GM12878 (cell line): ENCODE results near the gene BRF1. TPM values are rescaled to one million over a fixed set of nuclear protein-coding genes. Genes with fewer than 3 reads are reported as not detected.

Source experiments
- ATAC-seq: fragments of 200-7000 bp; cut with Tn5 transposase; 3 replicates; pipeline ENCODE4 v1.9.1; 2020; ENCODE audit warnings: mild to moderate bottlenecking, moderate library complexity
- BruUV-seq: library from RNA; stranded (reverse); fragments of 400-500 nt; replicated peaks from 2 replicates; lab custom pipeline; 2021; lab: Mats Ljungman, UMichigan
- CTCF ChIA-PET: fragments of 300-600 bp; sonication (Branson Sonifier 250); formaldehyde crosslinking; extraction: SDS; loops from one replicate; lab custom pipeline; 2021; ENCODE audit warnings: inconsistent platforms; lab: Yijun Ruan, JAX
- POLR2A ChIA-PET: fragments of 350-600 bp; formaldehyde crosslinking; extraction: SDS; loops from one replicate; lab custom pipeline; 2021; ENCODE audit warnings: inconsistent platforms; lab: Charles Lee
- RAD21 ChIA-PET: fragments of 300-600 bp; sonication (Branson Sonifier 250); formaldehyde crosslinking; loops from one replicate; lab custom pipeline; 2023; ENCODE audit warnings: antibody characterized with exemption; ENCODE audit not compliant: unreplicated experiment; lab: Charles Lee
- SMC1A ChIA-PET: fragments of 300-600 bp; sonication (Branson Sonifier 250); formaldehyde crosslinking; loops from one replicate; lab custom pipeline; 2023; ENCODE audit not compliant: unreplicated experiment, uncharacterized antibody; lab: Charles Lee
- DNase-seq: peaks from one replicate; pipeline ENCODE4 v3.0.0-alpha.2; 2011; ENCODE audit warnings: low read depth, low spot score
- FAIRE-seq: peaks from 3 replicates; lab custom pipeline; 2011; peaks lifted over from hg19 to GRCh38; lab: Jason Lieb, UNC
- H2AFZ ChIP-seq: 2 replicates; pipeline ENCODE4 v1.6.0; 2011; ENCODE audit warnings: low read depth, low read length, control low read depth; ENCODE audit not compliant: control insufficient read depth
- H3K27ac ChIP-seq: 2 replicates; pipeline ENCODE4 v1.5.1; 2011; ENCODE audit warnings: control low read depth; ENCODE audit not compliant: control insufficient read depth, insufficient read depth
- H3K27me3 ChIP-seq, 2 experiments: replicated peaks in 1 of 2; 2 replicates each; pipeline versions ENCODE4 v1.6.0 to v1.6.1; 2011; ENCODE audit warnings: low read length in 1 of 2; ENCODE audit not compliant: control insufficient read depth in 2 of 2, insufficient read depth in 2 of 2
- H3K36me3 ChIP-seq, 2 experiments: 2 replicates each; pipeline ENCODE4 v1.5.1; 2011; ENCODE audit warnings: low read length in 1 of 2; ENCODE audit not compliant: control insufficient read depth in 2 of 2, insufficient read depth in 2 of 2
- H3K4me1 ChIP-seq: 2 replicates; pipeline ENCODE4 v1.6.1; 2011; ENCODE audit warnings: mild to moderate bottlenecking, low read length, moderate library complexity, mixed read lengths; ENCODE audit not compliant: control insufficient read depth, insufficient read depth
- H3K4me2 ChIP-seq: 2 replicates; pipeline ENCODE4 v1.6.0; 2011; ENCODE audit warnings: control low read depth; ENCODE audit not compliant: control insufficient read depth, insufficient read depth
- H3K4me3 ChIP-seq: fragments of 200-600 bp; sonication (generic); 2 replicates; pipeline ENCODE4 v1.5.1; 2016
- H3K79me2 ChIP-seq: 2 replicates; pipeline ENCODE4 v1.6.0; 2011; ENCODE audit warnings: low read length; ENCODE audit not compliant: control insufficient read depth, insufficient read depth
- H3K9ac ChIP-seq: 2 replicates; pipeline ENCODE4 v1.8.0; 2011; ENCODE audit warnings: low read length, control low read depth, mixed read lengths; ENCODE audit not compliant: control insufficient read depth, insufficient read depth
- H3K9me3 ChIP-seq: replicated peaks from 3 replicates; pipeline ENCODE4 v1.5.1; 2011; ENCODE audit warnings: mild to moderate bottlenecking, low read length; ENCODE audit not compliant: control insufficient read depth, insufficient read depth
- H4K20me1 ChIP-seq: 2 replicates; pipeline ENCODE4 v1.6.0; 2011; ENCODE audit not compliant: control insufficient read depth, insufficient read depth
- ATF7 ChIP-seq: fragments of 450-650 bp; IDR thresholded peaks from 2 replicates; pipeline ENCODE4 v1.6.1; 2016; ENCODE audit warnings: low read depth, mild to moderate bottlenecking
- CREM ChIP-seq: IDR thresholded peaks from 2 replicates; pipeline ENCODE4 v1.6.1; 2014; ENCODE audit warnings: antibody characterized with exemption, low read depth
- FOXK2 ChIP-seq: fragments of 450-650 bp; IDR thresholded peaks from 2 replicates; pipeline ENCODE4 v1.6.1; 2017; ENCODE audit warnings: mild to moderate bottlenecking, moderate library complexity
- MEF2A ChIP-seq: IDR thresholded peaks from 2 replicates; pipeline ENCODE4 v1.6.1; 2011; ENCODE audit warnings: low read depth, mild to moderate bottlenecking, low read length, moderate library complexity; ENCODE audit not compliant: insufficient read depth
- NRF1 ChIP-seq: conservative IDR thresholded peaks from 2 replicates; pipeline ENCODE4 v1.6.1; 2011; ENCODE audit warnings: mild to moderate bottlenecking, low read depth, low read length, improper control_type of control experiment
- POU2F2 ChIP-seq: IDR thresholded peaks from 3 replicates; pipeline ENCODE4 v1.6.1; 2011; ENCODE audit warnings: low read depth, mild to moderate bottlenecking, low read length, borderline replicate concordance
- RAD21 ChIP-seq: IDR thresholded peaks from 2 replicates; pipeline ENCODE4 v1.6.1; 2011; ENCODE audit warnings: mild to moderate bottlenecking, low read depth, low read length, moderate library complexity; ENCODE audit not compliant: insufficient read depth
- RB1 ChIP-seq: fragments of 450-650 bp; formaldehyde crosslinking; IDR thresholded peaks from 2 replicates; pipeline ENCODE4 v1.6.1; 2017; ENCODE audit warnings: mild to moderate bottlenecking, borderline replicate concordance
- RBBP5 ChIP-seq: fragments of 200-600 bp; sonication (generic); conservative IDR thresholded peaks from 2 replicates; pipeline ENCODE4 v1.6.1; 2016
- RCOR1 ChIP-seq: conservative IDR thresholded peaks from 2 replicates; pipeline ENCODE4 v1.6.1; 2012; ENCODE audit warnings: low read depth, low read length, improper control_type of control experiment
- SMAD1 ChIP-seq: fragments of 450-650 bp; IDR thresholded peaks from 2 replicates; pipeline ENCODE4 v1.6.1; 2018; ENCODE audit warnings: mild to moderate bottlenecking, low read depth; ENCODE audit not compliant: partially characterized antibody
- TAF1 ChIP-seq: IDR thresholded peaks from 2 replicates; pipeline ENCODE4 v1.6.1; 2011; ENCODE audit warnings: mild to moderate bottlenecking, low read depth, low read length, borderline replicate concordance
- TCF7 ChIP-seq: IDR thresholded peaks from 2 replicates; pipeline ENCODE4 v1.6.1; 2014; ENCODE audit warnings: antibody characterized with exemption, borderline replicate concordance
- ZBTB40 ChIP-seq: fragments of 450-650 bp; IDR thresholded peaks from 2 replicates; pipeline ENCODE4 v1.6.1; 2016; ENCODE audit warnings: mild to moderate bottlenecking, moderate library complexity, borderline replicate concordance
- WGBS: methylation state at CpG from one replicate; pipeline ENCODE4 v1.1.6; 2016; ENCODE audit warnings: low lambda C conversion rate; ENCODE audit not compliant: insufficient replicate concordance, insufficient coverage; ENCODE audit errors: missing lambda C conversion rate; 5-methylcytosine and 5-hydroxymethylcytosine counted together
- in situ Hi-C: fragments of 300-500 bp; cut with MboI; formaldehyde crosslinking; loops from 9 replicates; pipeline ENCODE4 v1.14.3; 2018; ENCODE audit warnings: mixed read lengths
- intact Hi-C: fragments of 100-400 bp; cut with micrococcal nuclease; formaldehyde crosslinking; loops from one replicate; pipeline ENCODE4 v1.14.2; 2022; ENCODE audit not compliant: unreplicated experiment
- polyA plus RNA-seq, 11 experiments: library from polyadenylated mRNA; depleted of rRNA in 4 of 11; unstranded in 6 of 11; stranded (reverse) in 5 of 11; fragments of >200 nt; fragmentation: Nextera tagmentation in 4 of 11; fragmentation: Illumina TruSeq in 1 of 11; extraction: Ambion mirVana in 4 of 11; extraction: Trizol in 1 of 11; gene quantifications; 1 replicate in 1 of 11; 2 replicates in 10 of 11; pipeline versions ENCODE4 v1.2.1 to v1.2.3, GENCODE V29; 2011 to 2016; ENCODE audit warnings: inconsistent platforms in 2 of 11, missing spikeins in 2 of 11, low read depth in 1 of 11
- total RNA-seq, 4 experiments: library from RNA; depleted of rRNA in 3 of 4; stranded (reverse); fragments of >200 nt in 3 of 4; fragmentation: Illumina TruSeq in 1 of 4; extraction: Trizol in 1 of 4; gene quantifications; 2 replicates each; pipeline versions ENCODE4 v1.2.1 to v1.2.3, GENCODE V29; 2013 to 2021
- TF ChIP-seq, protein P1 (sequence below): fragments of 450-650 bp; IDR thresholded peaks from 2 replicates; pipeline ENCODE4 v1.6.1; 2017; ENCODE audit warnings: mild to moderate bottlenecking
- TF ChIP-seq, protein P2 (sequence below): IDR thresholded peaks from 2 replicates; pipeline ENCODE4 v1.6.1; 2012; ENCODE audit warnings: low read length, inconsistent platforms

The BRF1 gene
- total and polyA plus RNA-seq, 10 of the 15 experiments (the other 5 are each of a cell fraction or from before 2014, with no cell fraction given): 0.21 to 33.5 (median 10.7) TPM

DNA sequence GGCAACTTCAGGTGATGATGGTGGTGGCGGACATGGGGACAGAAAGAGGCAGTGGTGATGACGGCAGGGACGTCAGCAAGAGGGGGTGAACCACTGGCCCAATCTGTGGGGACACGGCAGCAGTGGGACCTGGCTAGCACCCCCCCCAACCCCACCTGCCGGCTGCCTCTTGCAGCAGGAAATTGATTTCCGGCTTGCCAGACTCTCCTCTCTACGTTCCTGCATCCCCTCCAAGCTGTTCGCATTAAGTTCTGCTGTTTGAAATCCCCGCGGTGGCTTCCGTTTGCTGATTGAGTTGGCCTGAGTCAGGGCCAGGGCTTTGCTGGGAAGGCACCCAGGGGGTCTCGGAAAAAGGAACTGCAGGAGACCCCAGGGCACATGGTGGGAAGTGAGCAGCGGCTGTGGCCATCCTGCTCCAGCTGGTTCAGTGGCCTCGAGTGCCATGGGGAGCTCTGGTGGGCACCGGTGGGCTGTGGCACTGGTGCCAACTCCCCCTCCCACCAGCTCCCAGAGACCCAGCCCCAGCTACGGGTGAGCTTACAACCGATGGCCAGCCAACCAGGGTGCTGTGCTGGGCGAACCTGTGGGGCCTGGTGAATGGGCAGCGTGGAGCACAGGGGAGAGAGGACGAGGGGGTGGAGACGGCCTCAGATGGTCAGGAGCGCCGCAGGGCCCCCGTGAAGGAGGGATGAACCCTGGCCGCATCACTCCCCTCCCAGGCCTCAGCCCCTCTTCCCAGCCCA, 105.1 kb downstream of the BRF1 start:
- no peak for FAIRE-seq

More for the DNA sequence above, 105.1 kb downstream of the BRF1 start:
- H3K4me2 ChIP-seq: no peak overlapping the region
- RAD21 ChIA-PET: no interaction called here
- H3K4me1 ChIP-seq: peaks cover 10% of the 10 kb centered on the region
- POLR2A ChIA-PET: no interaction called here
- H3K9ac ChIP-seq: no peak overlapping the region
- no peak overlapping the region for H2AFZ ChIP-seq
- H3K36me3 ChIP-seq: no peaks in the 10 kb centered on the region
- WGBS: 10% methylated on average over 20 of the region's 25 CpGs
- ATAC-seq (no peak), DNase-seq (no peak)
- H3K4me3 ChIP-seq: no peak overlapping the region
- H4K20me1 ChIP-seq: no peaks in the 10 kb centered on the region
- in situ Hi-C loops: no loop called here
- peaks cover 5 to 13% of the 10 kb centered on the region in 2 experiments; a peak in 3 of 4 replicates for H3K27me3 ChIP-seq
- SMC1A ChIA-PET: no interaction called here
- intact Hi-C loops: no loop called here
- CTCF ChIA-PET: interaction anchor here (0.7 to 0.8 kb wide), 2 partner anchors 54 to 105 kb away, joined by 3 read pairs; no protein-coding TSS in a partner anchor
- no peaks in the 10 kb centered on the region for H3K9me3 ChIP-seq
- no peaks in the 10 kb centered on the region for H3K79me2 ChIP-seq
- no peak for TF ChIP-seq CREM
- no peak for TF ChIP-seq TAF1
- no peak for TF ChIP-seq ATF7
- TF ChIP-seq POU2F2: no peak
- no peak for TF ChIP-seq FOXK2
- no peak for TF ChIP-seq TCF7
- no peak for TF ChIP-seq NRF1
- no peak for TF ChIP-seq ZBTB40
- no peak for TF ChIP-seq MEF2A
- TF ChIP-seq RB1: no peak
- TF ChIP-seq, protein P1, sequence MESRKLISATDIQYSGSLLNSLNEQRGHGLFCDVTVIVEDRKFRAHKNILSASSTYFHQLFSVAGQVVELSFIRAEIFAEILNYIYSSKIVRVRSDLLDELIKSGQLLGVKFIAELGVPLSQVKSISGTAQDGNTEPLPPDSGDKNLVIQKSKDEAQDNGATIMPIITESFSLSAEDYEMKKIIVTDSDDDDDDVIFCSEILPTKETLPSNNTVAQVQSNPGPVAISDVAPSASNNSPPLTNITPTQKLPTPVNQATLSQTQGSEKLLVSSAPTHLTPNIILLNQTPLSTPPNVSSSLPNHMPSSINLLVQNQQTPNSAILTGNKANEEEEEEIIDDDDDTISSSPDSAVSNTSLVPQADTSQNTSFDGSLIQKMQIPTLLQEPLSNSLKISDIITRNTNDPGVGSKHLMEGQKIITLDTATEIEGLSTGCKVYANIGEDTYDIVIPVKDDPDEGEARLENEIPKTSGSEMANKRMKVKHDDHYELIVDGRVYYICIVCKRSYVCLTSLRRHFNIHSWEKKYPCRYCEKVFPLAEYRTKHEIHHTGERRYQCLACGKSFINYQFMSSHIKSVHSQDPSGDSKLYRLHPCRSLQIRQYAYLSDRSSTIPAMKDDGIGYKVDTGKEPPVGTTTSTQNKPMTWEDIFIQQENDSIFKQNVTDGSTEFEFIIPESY: no peak
- no peak for TF ChIP-seq SMAD1
- no peak for TF ChIP-seq RBBP5
- TF ChIP-seq RCOR1: no peak
- TF ChIP-seq, protein P2, sequence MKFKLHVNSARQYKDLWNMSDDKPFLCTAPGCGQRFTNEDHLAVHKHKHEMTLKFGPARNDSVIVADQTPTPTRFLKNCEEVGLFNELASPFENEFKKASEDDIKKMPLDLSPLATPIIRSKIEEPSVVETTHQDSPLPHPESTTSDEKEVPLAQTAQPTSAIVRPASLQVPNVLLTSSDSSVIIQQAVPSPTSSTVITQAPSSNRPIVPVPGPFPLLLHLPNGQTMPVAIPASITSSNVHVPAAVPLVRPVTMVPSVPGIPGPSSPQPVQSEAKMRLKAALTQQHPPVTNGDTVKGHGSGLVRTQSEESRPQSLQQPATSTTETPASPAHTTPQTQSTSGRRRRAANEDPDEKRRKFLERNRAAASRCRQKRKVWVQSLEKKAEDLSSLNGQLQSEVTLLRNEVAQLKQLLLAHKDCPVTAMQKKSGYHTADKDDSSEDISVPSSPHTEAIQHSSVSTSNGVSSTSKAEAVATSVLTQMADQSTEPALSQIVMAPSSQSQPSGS: no peak
- no peak for TF ChIP-seq RAD21
- no TSS peak for BruUV-seq
- no peak overlapping the region for H3K27ac ChIP-seq
